Astrocyte of the cerebellum (primary cell): ENCODE measurements around the gene CEBPB.
A peak's percentile ranks its signal among the peaks of the same experiment; 100 is the strongest.

Experiments used
- DNase-seq: peaks from one replicate; pipeline ENCODE4 v3.0.0-alpha.2; 2011; ENCODE audit warnings: low read depth
- H3K4me3 ChIP-seq: 2 replicates; pipeline ENCODE4 v1.5.1; 2011; ENCODE audit warnings: mild to moderate bottlenecking, low read depth, low read length, moderate library complexity
- CTCF ChIP-seq: IDR thresholded peaks from 2 replicates; pipeline ENCODE4 v1.5.1; 2012; ENCODE audit warnings: low read length, low read depth, moderate library complexity, mild to moderate bottlenecking; ENCODE audit errors: missing control alignments
- in situ Hi-C: cut with HindIII; loops from 2 replicates; pipeline ENCODE4 v1.10.0; 2017; ENCODE audit warnings: low sequenced_read_pairs

CEBPB gene

GRCh38 chr20:50215101-50215690, 24.6 kb downstream of the CEBPB start:
- in situ Hi-C loops, result no loop called here
- TF ChIP-seq CTCF, result no peak
- peak; percentile 58 for DNase-seq
- no peak overlapping the region for H3K4me3 ChIP-seq

- no peak for DNase-seq
- in situ Hi-C loops, result no loop called here
- no peak for TF ChIP-seq CTCF
- H3K4me3 ChIP-seq, result no peak overlapping the region
Measured at GRCh38 chr20:50215926-50216325, 25.3 kb downstream of the CEBPB start.

GRCh38 chr20:50216543-50217206, 26.0 kb downstream of the CEBPB start:
- no peak overlapping the region for H3K4me3 ChIP-seq
- in situ Hi-C loops, result no loop called here
- TF ChIP-seq CTCF, result no peak
- DNase-seq, result no peak

GRCh38 chr20:50217207-50217949, 26.7 kb downstream of the CEBPB start:
- in situ Hi-C loops, result no loop called here
- DNase-seq, result no peak
- no peak for TF ChIP-seq CTCF
- no peak overlapping the region for H3K4me3 ChIP-seq

DNA sequence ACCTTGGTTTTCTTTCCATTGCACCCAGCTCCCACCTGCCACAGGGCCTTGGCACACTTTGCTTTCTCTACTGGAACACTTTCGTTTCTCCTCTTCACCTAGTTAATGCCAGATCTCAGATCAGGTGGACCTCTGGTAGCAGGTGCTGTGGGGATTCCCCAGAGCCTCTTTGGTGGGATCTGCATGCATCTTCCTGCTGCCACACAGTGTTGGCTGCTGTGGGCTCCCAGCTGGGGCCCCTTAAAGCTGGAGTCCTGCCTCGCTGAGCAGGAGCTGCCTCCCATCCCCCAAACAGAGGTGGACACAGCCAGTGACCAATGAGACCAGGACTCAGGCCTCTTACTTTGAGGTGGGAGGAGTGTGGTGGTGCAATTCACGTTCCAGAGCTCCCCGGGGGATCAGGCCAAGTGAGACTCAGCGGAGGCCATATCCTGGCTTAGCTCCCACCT, 28.4 kb downstream of the CEBPB start:
- in situ Hi-C loops, result no loop called here
- H3K4me3 ChIP-seq, result no peak overlapping the region
- no peak for DNase-seq
- TF ChIP-seq CTCF, result no peak

DNA sequence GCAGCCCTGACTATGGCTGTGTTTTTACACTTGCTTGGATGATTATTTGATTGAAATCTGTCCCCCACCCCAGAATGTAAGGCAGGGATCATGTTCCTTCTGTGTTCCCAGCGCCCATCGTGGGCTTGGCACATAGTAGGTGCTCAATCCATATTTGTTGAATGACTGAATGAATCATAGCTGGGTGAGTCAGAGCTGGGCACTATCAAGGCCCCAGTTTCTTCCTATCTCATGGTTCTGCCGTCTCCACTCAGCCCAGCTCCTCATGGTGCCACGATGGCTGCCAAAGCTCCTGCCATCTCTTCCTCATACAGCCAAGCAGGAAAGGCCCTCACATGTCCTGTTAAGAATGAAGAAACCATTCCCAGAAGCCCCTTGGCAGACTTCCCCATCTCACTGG, 29.0 kb downstream of the CEBPB start:
- H3K4me3 ChIP-seq, result no peak overlapping the region
- no peak for TF ChIP-seq CTCF
- DNase-seq, result no peak
- in situ Hi-C loops, result no loop called here
